ENCODE data around the gene GPATCH4.

Gene GPATCH4

GRCh38 chr1:156601122-156601830 lies at the start of gene GPATCH4:
GPATCH4 (minus strand) TSS chr1:156601479.
- TF ChIP-seq POU6F1 (CRISPR knock-in tag; IDR thresholded peaks at IDR 0.05; ENCODE audit: borderline replicate concordance, low read depth) (no peak), PATZ1 (CRISPR knock-in tag; IDR thresholded peaks at IDR 0.05; ENCODE audit: borderline replicate concordance) (no peak), OSR1 (CRISPR knock-in tag; IDR thresholded peaks at IDR 0.05) (peak; percentile 48; the same call in 1 of the 2 replicates), TCF4 (CRISPR knock-in tag; IDR thresholded peaks at IDR 0.05; ENCODE audit: borderline replicate concordance) (no peak), BACH2 (CRISPR knock-in tag; IDR thresholded peaks at IDR 0.05; ENCODE audit: borderline replicate concordance) (no peak), ZFP3 (CRISPR knock-in tag; IDR thresholded peaks at IDR 0.05) (0 out of 2 replicates have a peak, but pooled peaks have one; percentile 42)

GRCh38 chr1:156648951-156649350 lies 47.7 kb upstream of the GPATCH4 start:
- ATAC-seq, result no peak
- TF ChIP-seq OSR1 (CRISPR knock-in tag; IDR thresholded peaks at IDR 0.05), result no peak
- TF ChIP-seq BACH2 (CRISPR knock-in tag; IDR thresholded peaks at IDR 0.05; ENCODE audit: borderline replicate concordance), result no peak
- no peak for TF ChIP-seq ZNF8 (CRISPR knock-in tag; IDR thresholded peaks at IDR 0.05)
- no peak for TF ChIP-seq CSDC2 (CRISPR knock-in tag; IDR thresholded peaks at IDR 0.05)
- no peak for TF ChIP-seq SNAI2 (CRISPR knock-in tag; IDR thresholded peaks at IDR 0.05)
- TF ChIP-seq ZFP3 (CRISPR knock-in tag; IDR thresholded peaks at IDR 0.05), result no peak
- no peak for TF ChIP-seq TSHZ2 (CRISPR knock-in tag; IDR thresholded peaks at IDR 0.05)

More at GRCh38 chr1:156601122-156601830, at the start of gene GPATCH4:
- peak; percentile 90 for ATAC-seq

- no peak for ATAC-seq
- no peak for TF ChIP-seq ZFP30 (CRISPR knock-in tag; IDR thresholded peaks at IDR 0.05)
- no peak for TF ChIP-seq RARB (CRISPR knock-in tag; IDR thresholded peaks at IDR 0.05)
- TF ChIP-seq ZNF8 (CRISPR knock-in tag; IDR thresholded peaks at IDR 0.05), result no peak
- TF ChIP-seq CSDC2 (CRISPR knock-in tag; IDR thresholded peaks at IDR 0.05), result no peak
- no peak for TF ChIP-seq GLIS3 (CRISPR knock-in tag; IDR thresholded peaks at IDR 0.05)
- no peak for TF ChIP-seq BACH2 (CRISPR knock-in tag; IDR thresholded peaks at IDR 0.05; ENCODE audit: borderline replicate concordance)
- no peak for TF ChIP-seq ZFP3 (CRISPR knock-in tag; IDR thresholded peaks at IDR 0.05)
- TF ChIP-seq TCF4 (CRISPR knock-in tag; IDR thresholded peaks at IDR 0.05; ENCODE audit: borderline replicate concordance), result no peak
- no peak for TF ChIP-seq ESRRG (CRISPR knock-in tag; IDR thresholded peaks at IDR 0.05)
- TF ChIP-seq POU6F1 (CRISPR knock-in tag; IDR thresholded peaks at IDR 0.05; ENCODE audit: borderline replicate concordance, low read depth), result no peak
- no peak for TF ChIP-seq CSRNP3 (CRISPR knock-in tag; IDR thresholded peaks at IDR 0.05)
- no peak for TF ChIP-seq ISL1 (CRISPR knock-in tag; IDR thresholded peaks at IDR 0.05)
- no peak for TF ChIP-seq TOX (CRISPR knock-in tag; IDR thresholded peaks at IDR 0.05; ENCODE audit: borderline replicate concordance)
- TF ChIP-seq OSR1 (CRISPR knock-in tag; IDR thresholded peaks at IDR 0.05), result no peak
- no peak for TF ChIP-seq PATZ1 (CRISPR knock-in tag; IDR thresholded peaks at IDR 0.05; ENCODE audit: borderline replicate concordance)
- no peak for TF ChIP-seq CREB5 (CRISPR knock-in tag; IDR thresholded peaks at IDR 0.05; ENCODE audit: low read depth)
These were observed 47.2 kb upstream of the GPATCH4 start for GRCh38 chr1:156648496-156648895.
